GM04504 (cell line): ENCODE results near the gene AUH.
A peak's percentile ranks its signal among the peaks of the same experiment; 100 is the strongest.

Experiments
- DNase-seq: peaks from one replicate; pipeline ENCODE4 v3.0.0-alpha.2; 2012; ENCODE audit warnings: low read depth

AUH gene

GRCh38 chr9:91295357-91295756, 66.4 kb downstream of the AUH start:
- DNase-seq = no peak

GRCh38 chr9:91291866-91292265, 69.9 kb downstream of the AUH start:
- no peak for DNase-seq

GRCh38 chr9:91289244-91289643, 72.5 kb downstream of the AUH start:
- DNase-seq = no peak

GRCh38 chr9:91285729-91286353, 75.9 kb downstream of the AUH start:
- DNase-seq = no peak

GRCh38 chr9:91282292-91282691, 79.4 kb downstream of the AUH start:
- DNase-seq = peak; percentile 10

GRCh38 chr9:91279296-91280204, 82.2 kb downstream of the AUH start:
- DNase-seq = no peak

GRCh38 chr9:91276513-91276912, 85.2 kb downstream of the AUH start:
- DNase-seq = no peak

- no peak for DNase-seq
Observed at GRCh38 chr9:91275655-91276054, 86.1 kb downstream of the AUH start.

GRCh38 chr9:91274949-91275492, 86.7 kb downstream of the AUH start:
- DNase-seq = no peak

- DNase-seq = no peak
Observed at GRCh38 chr9:91273853-91274552, 87.7 kb downstream of the AUH start.

- no peak for DNase-seq
Observed at GRCh38 chr9:91271156-91271555, 90.6 kb downstream of the AUH start.

- no peak for DNase-seq
Observed at GRCh38 chr9:91269907-91270491, 91.7 kb downstream of the AUH start.

GRCh38 chr9:91266448-91266847, 95.3 kb downstream of the AUH start:
- DNase-seq = no peak

- no peak for DNase-seq
Observed at GRCh38 chr9:91265514-91265913, 96.2 kb downstream of the AUH start.

GRCh38 chr9:91261417-91261816, 100.3 kb downstream of the AUH start:
- no peak for DNase-seq

GRCh38 chr9:91259162-91259561, 102.6 kb downstream of the AUH start:
- DNase-seq = no peak

- DNase-seq = no peak
Observed at GRCh38 chr9:91258451-91258850, 103.3 kb downstream of the AUH start.

GRCh38 chr9:91256235-91256634, 105.5 kb downstream of the AUH start:
- DNase-seq = no peak

GRCh38 chr9:91255327-91255726, 106.4 kb downstream of the AUH start:
- DNase-seq = peak; percentile 42

- no peak for DNase-seq
Observed at GRCh38 chr9:91253488-91253887, 108.2 kb downstream of the AUH start.

GRCh38 chr9:91248707-91249106, 113.0 kb downstream of the AUH start:
- no peak for DNase-seq

GRCh38 chr9:91247278-91247677, 114.4 kb downstream of the AUH start:
- no peak for DNase-seq
